GM12874 (cell line): Measurements from ENCODE around the gene TRPC3.

Experiments
- TF ChIP-seq, protein P1 (sequence below): IDR thresholded peaks from 2 replicates; pipeline ENCODE4 v1.5.1; 2011; ENCODE audit warnings: low read depth, mild to moderate bottlenecking, control low read depth, low read length, moderate library complexity; ENCODE audit not compliant: insufficient read depth

TRPC3 gene

DNA sequence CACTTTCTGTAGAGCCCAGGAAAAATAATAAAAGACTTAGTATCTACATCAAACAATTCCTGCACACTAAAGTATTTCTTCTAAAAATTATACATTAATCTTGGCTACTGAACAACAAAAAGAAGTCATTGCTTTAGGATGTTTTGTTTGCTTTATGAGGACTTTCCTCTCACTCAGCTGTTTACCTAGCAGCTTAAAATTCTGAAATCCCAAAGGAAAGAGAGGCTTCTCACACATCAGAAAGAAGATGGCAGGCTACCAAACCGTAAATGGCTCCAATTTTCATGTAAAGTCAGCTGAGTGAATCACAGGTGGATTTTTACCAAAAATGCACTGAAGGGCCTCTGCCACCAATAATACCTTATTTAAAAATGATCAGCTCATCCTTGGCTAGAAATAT, 9.0 kb upstream of the TRPC3 start:
- TF ChIP-seq, protein P1, sequence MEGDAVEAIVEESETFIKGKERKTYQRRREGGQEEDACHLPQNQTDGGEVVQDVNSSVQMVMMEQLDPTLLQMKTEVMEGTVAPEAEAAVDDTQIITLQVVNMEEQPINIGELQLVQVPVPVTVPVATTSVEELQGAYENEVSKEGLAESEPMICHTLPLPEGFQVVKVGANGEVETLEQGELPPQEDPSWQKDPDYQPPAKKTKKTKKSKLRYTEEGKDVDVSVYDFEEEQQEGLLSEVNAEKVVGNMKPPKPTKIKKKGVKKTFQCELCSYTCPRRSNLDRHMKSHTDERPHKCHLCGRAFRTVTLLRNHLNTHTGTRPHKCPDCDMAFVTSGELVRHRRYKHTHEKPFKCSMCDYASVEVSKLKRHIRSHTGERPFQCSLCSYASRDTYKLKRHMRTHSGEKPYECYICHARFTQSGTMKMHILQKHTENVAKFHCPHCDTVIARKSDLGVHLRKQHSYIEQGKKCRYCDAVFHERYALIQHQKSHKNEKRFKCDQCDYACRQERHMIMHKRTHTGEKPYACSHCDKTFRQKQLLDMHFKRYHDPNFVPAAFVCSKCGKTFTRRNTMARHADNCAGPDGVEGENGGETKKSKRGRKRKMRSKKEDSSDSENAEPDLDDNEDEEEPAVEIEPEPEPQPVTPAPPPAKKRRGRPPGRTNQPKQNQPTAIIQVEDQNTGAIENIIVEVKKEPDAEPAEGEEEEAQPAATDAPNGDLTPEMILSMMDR = no peak

DNA sequence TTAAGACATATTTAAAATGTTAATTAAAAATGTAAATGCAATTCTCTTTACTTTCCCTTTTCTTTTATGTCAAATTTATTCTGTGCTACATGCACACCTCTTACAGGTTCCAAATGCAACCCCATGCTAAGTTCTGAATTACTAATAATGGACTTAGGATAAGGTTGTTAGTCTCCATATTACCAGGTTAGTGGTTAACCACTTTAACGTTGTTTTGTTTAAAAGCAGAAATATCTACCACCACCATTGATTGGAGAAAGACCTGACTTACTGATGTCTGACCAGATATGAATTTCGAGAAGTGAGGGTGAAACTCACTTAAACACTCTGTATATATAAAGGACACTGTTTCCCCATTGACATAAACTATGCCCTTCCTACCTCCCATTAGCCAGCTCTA, 6.9 kb upstream of the TRPC3 start:
- TF ChIP-seq, protein P1 = no peak

DNA sequence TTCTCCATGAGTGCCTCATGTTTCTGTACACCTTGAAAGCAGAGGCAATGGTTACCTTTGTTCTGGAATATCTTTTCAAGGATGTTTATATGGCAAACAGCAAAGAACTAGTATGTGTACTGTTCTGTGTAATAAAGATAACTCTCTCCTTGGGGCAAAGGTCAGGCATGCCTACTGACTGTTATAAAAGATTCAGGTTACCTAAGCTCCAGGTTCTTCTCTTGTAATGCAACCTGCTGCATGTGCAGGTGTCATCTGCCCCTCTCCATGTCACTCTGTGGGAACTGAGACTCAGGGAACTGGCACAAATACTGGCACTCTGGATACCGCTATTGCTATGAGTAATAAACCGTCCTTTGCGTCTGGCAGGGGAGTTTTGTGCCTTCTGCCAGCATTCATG, 5.4 kb upstream of the TRPC3 start:
- TF ChIP-seq, protein P1 = no peak

DNA sequence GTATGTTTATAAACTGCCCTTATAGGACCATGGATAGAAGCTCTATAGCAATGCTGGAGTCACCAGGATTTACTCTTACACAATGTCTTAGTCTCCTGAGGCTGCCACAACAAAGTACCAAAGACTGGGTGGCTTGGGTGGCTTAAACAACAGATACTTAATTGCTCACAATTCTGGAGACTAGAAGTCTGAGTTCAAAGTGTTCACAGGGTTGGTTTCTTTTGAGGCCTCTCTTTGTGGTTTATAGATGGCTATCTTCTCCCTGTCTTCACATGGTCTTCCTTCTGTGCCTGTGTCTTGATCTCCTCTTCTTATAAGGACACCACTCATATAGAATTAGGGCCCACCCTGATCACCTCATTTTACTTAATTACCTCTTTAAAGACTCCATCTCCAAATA, 2.0 kb upstream of the TRPC3 start:
- TF ChIP-seq, protein P1 = no peak

DNA sequence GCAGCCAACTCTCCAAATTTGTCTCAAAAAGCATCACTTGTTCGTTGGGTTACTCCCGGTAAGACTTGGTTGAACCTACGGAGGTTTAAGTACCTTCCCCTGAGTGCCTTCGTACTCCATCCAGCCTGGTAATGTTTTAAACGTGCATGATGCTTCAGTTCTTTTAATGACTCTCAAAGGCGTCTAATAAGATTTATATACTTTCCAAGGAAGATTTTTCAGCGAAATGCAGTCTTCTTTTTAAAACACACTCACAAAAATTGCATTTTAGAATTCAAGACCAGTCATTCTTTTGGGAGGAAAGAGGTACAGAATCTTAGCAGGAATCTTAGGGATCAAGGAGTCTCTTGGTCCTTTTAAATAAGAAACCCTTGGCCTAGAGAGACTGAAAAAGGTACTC, 430 bp upstream of the TRPC3 start:
- TF ChIP-seq, protein P1 = no peak

DNA sequence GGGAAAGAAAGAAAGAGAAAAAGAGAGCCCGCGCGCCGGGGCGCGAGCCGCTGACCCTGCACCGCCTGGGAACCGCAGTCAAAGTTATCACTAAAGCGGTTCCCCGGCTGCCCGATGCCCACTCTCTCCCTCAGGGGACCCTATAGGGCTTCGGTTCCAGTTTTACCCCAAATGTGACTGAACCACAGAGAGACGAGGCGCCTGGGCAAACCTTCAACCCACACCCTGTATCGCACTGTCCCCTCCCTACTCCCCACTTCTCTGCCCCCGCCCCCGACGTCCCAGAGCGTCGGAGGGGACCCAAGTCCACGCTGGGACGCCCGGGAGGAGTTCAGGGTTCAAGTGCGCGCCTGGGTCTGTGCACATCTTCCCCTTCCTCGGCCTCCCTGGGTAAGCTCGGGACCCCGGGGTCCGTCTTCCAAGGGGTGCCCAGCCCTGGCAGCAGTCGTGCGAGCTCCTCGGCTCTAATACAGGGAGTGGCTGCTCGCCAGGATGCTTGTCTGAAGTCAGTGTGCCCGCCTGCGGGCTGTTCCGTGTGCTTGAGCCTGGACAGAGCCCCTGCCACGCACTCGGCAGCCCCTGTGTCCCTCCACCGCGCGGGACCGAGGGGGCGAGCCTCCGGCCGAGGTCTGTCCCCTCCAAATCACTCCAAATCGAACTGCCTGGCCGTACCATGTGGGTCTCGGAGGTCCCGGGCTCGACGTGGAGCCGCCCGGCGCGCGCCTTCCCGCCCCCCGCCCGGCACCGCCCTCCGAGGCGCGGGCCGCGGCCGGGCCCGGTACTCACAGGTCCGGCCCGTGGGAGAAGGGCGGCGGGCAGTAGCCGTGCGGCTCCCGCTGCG, 960 bp downstream of the TRPC3 start:
- TF ChIP-seq, protein P1 = no peak

DNA sequence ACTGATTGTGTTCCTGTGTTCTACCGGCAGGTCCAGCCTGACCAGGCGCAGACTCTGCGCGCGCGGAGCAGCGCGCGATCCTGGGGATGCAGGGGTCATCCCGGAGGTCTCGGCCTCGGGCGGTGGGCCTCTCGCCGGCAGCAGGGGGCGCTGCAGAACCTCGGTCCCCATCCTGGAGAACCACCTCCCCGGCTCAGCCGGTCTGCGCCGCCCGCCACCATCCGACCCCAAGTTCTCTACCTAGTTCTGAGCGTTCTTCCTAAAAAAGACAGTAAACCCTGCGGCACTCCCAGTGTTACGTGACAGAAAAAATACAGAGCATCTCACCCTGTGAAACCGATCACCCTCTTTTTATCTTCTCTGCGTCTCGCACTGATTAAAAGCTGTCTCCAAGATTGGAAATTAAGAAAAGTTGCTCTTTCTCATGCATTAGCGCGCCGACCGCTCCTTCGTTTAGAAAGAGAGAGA, 1.6 kb downstream of the TRPC3 start:
- TF ChIP-seq, protein P1 = peak; percentile 94
